ENCODE results near the gene MDC1.
"Not testable (repeated sequence)": the region's sequence is repeated elsewhere in the genome, so short reads cannot be mapped to it uniquely, and the experiment has no call there.

The MDC1 gene

GRCh38 chr6:30681766-30682142 lies 35.3 kb downstream of the MDC1 start:
- FAIRE-seq, result no peak
- DNase-seq (ENCODE audit: insufficient read length), result no peak
- TF ChIP-seq POLR2AphosphoS5 (IDR thresholded peaks at IDR 0.05; ENCODE audit: low read depth, low read length), result no peak
- TF ChIP-seq TAF1 (IDR thresholded peaks at IDR 0.05; ENCODE audit: borderline replicate concordance, low read depth, low read length), result no peak
- no peak for TF ChIP-seq POLR2A (IDR thresholded peaks at IDR 0.05; ENCODE audit: low read depth, low read length)

GRCh38 chr6:30679765-30680535 lies 37.1 kb downstream of the MDC1 start:
- FAIRE-seq (no peak), DNase-seq (ENCODE audit: insufficient read length) (no peak)
- no peak for TF ChIP-seq POLR2A (IDR thresholded peaks at IDR 0.05; ENCODE audit: low read depth, low read length)
- TF ChIP-seq TAF1 (IDR thresholded peaks at IDR 0.05; ENCODE audit: borderline replicate concordance, low read depth, low read length), result no peak
- no peak for TF ChIP-seq POLR2AphosphoS5 (IDR thresholded peaks at IDR 0.05; ENCODE audit: low read depth, low read length)

- FAIRE-seq (peak; percentile 87), DNase-seq (ENCODE audit: insufficient read length) (peak; percentile 81)
- no peak for TF ChIP-seq TAF1 (IDR thresholded peaks at IDR 0.05; ENCODE audit: borderline replicate concordance, low read depth, low read length)
- no peak for TF ChIP-seq POLR2A (IDR thresholded peaks at IDR 0.05; ENCODE audit: low read depth, low read length)
- no peak for TF ChIP-seq POLR2AphosphoS5 (IDR thresholded peaks at IDR 0.05; ENCODE audit: low read depth, low read length)
These were observed 37.9 kb downstream of the MDC1 start for GRCh38 chr6:30678964-30679726.

GRCh38 chr6:30676660-30677285 lies 40.3 kb downstream of the MDC1 start:
- DNase-seq (ENCODE audit: insufficient read length) (no peak), FAIRE-seq (no peak)
- TF ChIP-seq TAF1 (IDR thresholded peaks at IDR 0.05; ENCODE audit: borderline replicate concordance, low read depth, low read length) (no peak), POLR2AphosphoS5 (IDR thresholded peaks at IDR 0.05; ENCODE audit: low read depth, low read length) (no peak), POLR2A (IDR thresholded peaks at IDR 0.05; ENCODE audit: low read depth, low read length) (no peak)

- FAIRE-seq (peak; percentile 92), DNase-seq (ENCODE audit: insufficient read length) (peak; percentile 83)
- TF ChIP-seq POLR2AphosphoS5 (IDR thresholded peaks at IDR 0.05; ENCODE audit: low read depth, low read length), result peak; percentile 38; the same call in 1 of the 2 replicates
- 0 out of 2 replicates have a peak, but pooled peaks have one; percentile 11 for TF ChIP-seq TAF1 (IDR thresholded peaks at IDR 0.05; ENCODE audit: borderline replicate concordance, low read depth, low read length)
- peak; percentile 70; the same call in 1 of the 2 replicates for TF ChIP-seq POLR2A (IDR thresholded peaks at IDR 0.05; ENCODE audit: low read depth, low read length)
These were observed 44.4 kb downstream of the MDC1 start, which contains the start of gene DHX16 for GRCh38 chr6:30672445-30673253. TSS of gene DHX16 (minus strand) at chr6:30673006. CDS start at chr6:30672841, 165 bp downstream.

- DNase-seq (ENCODE audit: insufficient read length) (no peak), FAIRE-seq (no peak)
- TF ChIP-seq POLR2AphosphoS5 (IDR thresholded peaks at IDR 0.05; ENCODE audit: low read depth, low read length) (no peak), POLR2A (IDR thresholded peaks at IDR 0.05; ENCODE audit: low read depth, low read length) (no peak), TAF1 (IDR thresholded peaks at IDR 0.05; ENCODE audit: borderline replicate concordance, low read depth, low read length) (no peak)
These were observed 46.1 kb downstream of the MDC1 start for GRCh38 chr6:30670760-30671527.

GRCh38 chr6:30666300-30666699 lies 50.8 kb downstream of the MDC1 start:
- not testable (repeated sequence) for DNase-seq (ENCODE audit: insufficient read length); FAIRE-seq

- no peak for FAIRE-seq
- DNase-seq (ENCODE audit: insufficient read length), result no peak
- TF ChIP-seq TAF1 (IDR thresholded peaks at IDR 0.05; ENCODE audit: borderline replicate concordance, low read depth, low read length), result no peak
- no peak for TF ChIP-seq POLR2AphosphoS5 (IDR thresholded peaks at IDR 0.05; ENCODE audit: low read depth, low read length)
- no peak for TF ChIP-seq POLR2A (IDR thresholded peaks at IDR 0.05; ENCODE audit: low read depth, low read length)
These were observed 51.9 kb downstream of the MDC1 start for GRCh38 chr6:30664994-30665767.

- DNase-seq (ENCODE audit: insufficient read length), result not testable (repeated sequence)
These were observed 59.2 kb downstream of the MDC1 start for GRCh38 chr6:30657922-30658321.

GRCh38 chr6:30657454-30657853 lies 59.6 kb downstream of the MDC1 start:
- DNase-seq (ENCODE audit: insufficient read length) (no peak), FAIRE-seq (no peak)
- TF ChIP-seq POLR2AphosphoS5 (IDR thresholded peaks at IDR 0.05; ENCODE audit: low read depth, low read length), result no peak
- no peak for TF ChIP-seq POLR2A (IDR thresholded peaks at IDR 0.05; ENCODE audit: low read depth, low read length)
- TF ChIP-seq TAF1 (IDR thresholded peaks at IDR 0.05; ENCODE audit: borderline replicate concordance, low read depth, low read length), result no peak

More at GRCh38 chr6:30657922-30658321, 59.2 kb downstream of the MDC1 start:
- not testable (repeated sequence) for FAIRE-seq

Measured in GM12892 (cell line).